Activated CD8-positive, alpha-beta T cell treated with anti-CD3 and anti-CD28 coated beads, Interleukin-2, amount 10 ng/mL, durations not matched to agents 7 days and 5 days (primary cell): ENCODE results near the gene YAP1. TPM values are rescaled to one million over a fixed set of nuclear protein-coding genes. Genes with fewer than 3 reads are reported as not detected.

Source experiments
- ATAC-seq: fragments of 150-1000 bp; cut with Tn5 transposase; one replicate; pipeline ENCODE4 v1.10.0; 2021; ENCODE audit warnings: moderate library complexity
- CTCF ChIA-PET: fragments of 350-600 bp; sonication (Branson Sonifier 250); formaldehyde crosslinking; loops from one replicate; lab custom pipeline; 2021; ENCODE audit warnings: antibody characterized with exemption; lab: Charles Lee
- POLR2A ChIA-PET: fragments of 350-600 bp; sonication (Branson Sonifier 250); formaldehyde crosslinking; loops from one replicate; lab custom pipeline; 2021; ENCODE audit warnings: antibody characterized with exemption; lab: Charles Lee
- DNase-seq: peaks from one replicate; pipeline ENCODE4 v3.0.0-alpha.2; 2020
- H3K27ac Mint-ChIP-seq: one replicate; pipeline ENCODE4 v1.8.0; 2021; ENCODE audit warnings: mild to moderate bottlenecking, mixed read lengths
- H3K27me3 Mint-ChIP-seq: one replicate; pipeline ENCODE4 v1.8.0; 2021; ENCODE audit warnings: low read depth, mixed read lengths
- H3K36me3 Mint-ChIP-seq: one replicate; pipeline ENCODE4 v1.8.0; 2021; ENCODE audit warnings: low read depth, mixed read lengths
- H3K4me1 Mint-ChIP-seq: one replicate; pipeline ENCODE4 v1.8.0; 2021; ENCODE audit warnings: low read depth, mixed read lengths
- H3K4me3 Mint-ChIP-seq: one replicate; pipeline ENCODE4 v1.8.0; 2021; ENCODE audit warnings: mild to moderate bottlenecking, mixed read lengths
- H3K9me3 Mint-ChIP-seq: one replicate; pipeline ENCODE4 v1.8.0; 2022; ENCODE audit warnings: mixed read lengths; ENCODE audit not compliant: insufficient read depth
- total RNA-seq, 2 experiments: library from RNA; stranded (reverse); gene quantifications; one replicate each; pipeline ENCODE4 v1.2.3, GENCODE V29; 2021

YAP1 gene
- total RNA-seq, 2 experiments from 2014 or later: not detected

- POLR2A ChIA-PET: no interaction called here
- Mint-ChIP-seq H3K36me3 (no peaks in the 10 kb centered on the region), H3K4me3 (no peak overlapping the region), H3K9me3 (no peaks in the 10 kb centered on the region), H3K27me3 (no peaks in the 10 kb centered on the region), H3K4me1 (no peaks in the 10 kb centered on the region), H3K27ac (no peak overlapping the region)
- no peak for DNase-seq
- ATAC-seq: no peak
- CTCF ChIA-PET: no interaction called here
These were observed 10.5 kb upstream of the YAP1 start for GRCh38 chr11:102099755-102100154.

DNA sequence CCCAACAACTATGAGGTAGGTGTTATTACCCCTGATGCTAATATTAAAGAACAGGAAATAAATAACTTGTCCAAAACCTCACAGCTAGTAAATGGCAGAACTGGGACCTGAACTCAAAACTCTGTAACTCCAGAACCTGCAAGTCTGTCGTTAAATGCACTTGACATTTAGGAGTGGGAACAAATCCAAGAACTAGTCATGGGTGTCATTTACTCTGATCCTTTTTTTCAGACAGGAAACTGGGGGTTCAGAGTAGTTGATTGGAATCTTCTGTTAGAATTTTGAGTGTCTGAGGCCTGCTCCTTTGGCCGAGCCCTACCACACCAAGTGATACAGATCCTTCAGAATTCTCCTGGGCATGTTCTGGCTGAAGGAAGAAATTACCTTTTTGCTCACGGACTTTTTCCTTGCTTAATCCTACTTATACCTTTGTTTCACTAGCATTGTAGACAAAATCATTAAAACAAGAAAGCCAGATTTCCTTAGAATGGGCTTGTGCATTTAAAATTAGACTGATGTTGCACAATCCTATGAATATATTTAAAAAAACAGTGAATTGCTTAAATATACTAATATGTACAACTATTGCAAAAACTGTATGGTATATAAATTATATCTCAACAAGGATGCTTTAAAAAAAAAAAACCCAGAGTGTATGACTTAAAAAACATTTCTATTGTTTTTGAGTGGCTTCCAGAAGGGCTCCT lies 1.4 kb upstream of the YAP1 start:
- no peak for DNase-seq
- H3K27ac Mint-ChIP-seq: no peak overlapping the region
- ChIA-PET POLR2A (no interaction called here), CTCF (no interaction called here)
- peak overlapping the region; percentile 88 for H3K4me3 Mint-ChIP-seq
- peaks cover 16% of the 10 kb centered on the region for H3K4me1 Mint-ChIP-seq
- H3K27me3 Mint-ChIP-seq: peaks cover 41% of the 10 kb centered on the region
- H3K9me3 Mint-ChIP-seq: no peaks in the 10 kb centered on the region
- no peaks in the 10 kb centered on the region for H3K36me3 Mint-ChIP-seq
- no peak for ATAC-seq

DNA sequence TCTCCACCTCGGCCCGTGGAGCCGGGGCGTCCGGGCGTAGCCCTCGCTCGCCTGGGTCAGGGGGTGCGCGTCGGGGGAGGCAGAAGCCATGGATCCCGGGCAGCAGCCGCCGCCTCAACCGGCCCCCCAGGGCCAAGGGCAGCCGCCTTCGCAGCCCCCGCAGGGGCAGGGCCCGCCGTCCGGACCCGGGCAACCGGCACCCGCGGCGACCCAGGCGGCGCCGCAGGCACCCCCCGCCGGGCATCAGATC lies 439 bp downstream of the YAP1 start:
- ChIA-PET POLR2A (no interaction called here), CTCF (no interaction called here)
- ATAC-seq (no peak), DNase-seq (no peak)
- H3K9me3 Mint-ChIP-seq: no peaks in the 10 kb centered on the region
- H3K36me3 Mint-ChIP-seq: no peaks in the 10 kb centered on the region
- H3K27ac Mint-ChIP-seq: no peak overlapping the region
- H3K27me3 Mint-ChIP-seq: peaks cover 48% of the 10 kb centered on the region
- H3K4me3 Mint-ChIP-seq: no peak overlapping the region
- peaks cover 16% of the 10 kb centered on the region for H3K4me1 Mint-ChIP-seq

- no peaks in the 10 kb centered on the region for H3K9me3 Mint-ChIP-seq
- ChIA-PET POLR2A (no interaction called here), CTCF (no interaction called here)
- peak overlapping the region; percentile 60 for H3K4me3 Mint-ChIP-seq
- no peaks in the 10 kb centered on the region for H3K36me3 Mint-ChIP-seq
- DNase-seq (no peak), ATAC-seq (no peak)
- H3K27me3 Mint-ChIP-seq: peaks cover 49% of the 10 kb centered on the region
- no peak overlapping the region for H3K27ac Mint-ChIP-seq
- peaks cover 16% of the 10 kb centered on the region for H3K4me1 Mint-ChIP-seq
These were observed 952 bp downstream of the YAP1 start for GRCh38 chr11:102111011-102111786.

GRCh38 chr11:102111787-102112508 lies 1.7 kb downstream of the YAP1 start:
- ChIA-PET CTCF (no interaction called here), POLR2A (no interaction called here)
- Mint-ChIP-seq H3K9me3 (no peaks in the 10 kb centered on the region), H3K27ac (no peak overlapping the region), H3K4me3 (peak overlapping the region; percentile 60), H3K27me3 (peaks cover 56% of the 10 kb centered on the region), H3K4me1 (peaks cover 16% of the 10 kb centered on the region), H3K36me3 (no peaks in the 10 kb centered on the region)
- ATAC-seq (no peak), DNase-seq (peak; percentile 22)

DNA sequence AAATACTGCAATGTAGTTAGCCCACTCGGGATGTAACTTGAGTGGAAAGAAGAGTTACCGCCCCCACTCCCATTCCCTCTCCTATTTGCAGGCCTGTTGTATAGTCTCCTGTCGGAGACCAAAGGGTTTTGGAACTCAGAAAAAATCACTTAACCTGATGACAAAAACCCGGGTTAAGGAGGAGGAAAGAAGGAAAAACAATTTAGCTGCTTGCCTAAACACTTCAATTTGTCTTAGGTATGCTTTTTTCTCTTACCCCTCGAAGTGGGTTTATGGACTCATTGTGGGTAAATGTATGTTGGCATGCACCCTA lies 2.2 kb downstream of the YAP1 start:
- no peaks in the 10 kb centered on the region for H3K36me3 Mint-ChIP-seq
- POLR2A ChIA-PET: no interaction called here
- no peak overlapping the region for H3K4me3 Mint-ChIP-seq

GRCh38 chr11:102114032-102114431 lies 3.8 kb downstream of the YAP1 start:
- Mint-ChIP-seq H3K27ac (no peak overlapping the region), H3K9me3 (no peaks in the 10 kb centered on the region), H3K4me3 (no peak overlapping the region), H3K36me3 (no peaks in the 10 kb centered on the region), H3K27me3 (peaks cover 52% of the 10 kb centered on the region), H3K4me1 (peaks cover 14% of the 10 kb centered on the region)
- CTCF ChIA-PET: no interaction called here
- POLR2A ChIA-PET: no interaction called here
- ATAC-seq (no peak), DNase-seq (no peak)

More for the DNA sequence above, 2.2 kb downstream of the YAP1 start:
- CTCF ChIA-PET: no interaction called here
- peaks cover 54% of the 10 kb centered on the region for H3K27me3 Mint-ChIP-seq
- DNase-seq (no peak), ATAC-seq (no peak)
- peaks cover 16% of the 10 kb centered on the region for H3K4me1 Mint-ChIP-seq
- H3K9me3 Mint-ChIP-seq: no peaks in the 10 kb centered on the region
- peak overlapping the region; percentile 15 for H3K27ac Mint-ChIP-seq

DNA sequence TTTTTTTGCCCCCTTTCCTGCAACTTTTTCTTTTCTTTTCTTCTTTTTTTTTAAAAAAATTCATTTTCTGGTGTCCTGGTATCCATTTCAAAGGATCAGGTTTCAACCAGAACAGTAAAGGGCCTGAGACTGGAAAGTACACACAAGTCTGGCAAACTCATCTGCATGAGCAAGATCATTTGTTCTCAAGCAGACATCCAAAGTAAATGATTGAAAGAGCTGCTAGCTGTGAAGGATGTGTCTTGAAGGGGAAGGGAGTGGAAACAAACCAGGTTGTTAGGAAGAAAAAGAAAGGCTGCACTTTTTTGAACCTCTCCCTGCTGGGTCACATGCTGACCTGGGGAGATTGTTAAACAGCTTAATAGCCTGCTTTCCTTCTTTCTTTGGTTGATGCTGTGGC lies 5.3 kb downstream of the YAP1 start:
- DNase-seq (no peak), ATAC-seq (no peak)
- Mint-ChIP-seq H3K4me3 (no peak overlapping the region), H3K9me3 (no peaks in the 10 kb centered on the region), H3K27me3 (peaks cover 47% of the 10 kb centered on the region), H3K36me3 (no peaks in the 10 kb centered on the region), H3K4me1 (peaks cover 7% of the 10 kb centered on the region), H3K27ac (no peak overlapping the region)
- POLR2A ChIA-PET: no interaction called here
- CTCF ChIA-PET: interaction anchor here (1.1 kb wide), 1 partner anchor 109 kb away, joined by 4 read pairs; no protein-coding TSS in a partner anchor

DNA sequence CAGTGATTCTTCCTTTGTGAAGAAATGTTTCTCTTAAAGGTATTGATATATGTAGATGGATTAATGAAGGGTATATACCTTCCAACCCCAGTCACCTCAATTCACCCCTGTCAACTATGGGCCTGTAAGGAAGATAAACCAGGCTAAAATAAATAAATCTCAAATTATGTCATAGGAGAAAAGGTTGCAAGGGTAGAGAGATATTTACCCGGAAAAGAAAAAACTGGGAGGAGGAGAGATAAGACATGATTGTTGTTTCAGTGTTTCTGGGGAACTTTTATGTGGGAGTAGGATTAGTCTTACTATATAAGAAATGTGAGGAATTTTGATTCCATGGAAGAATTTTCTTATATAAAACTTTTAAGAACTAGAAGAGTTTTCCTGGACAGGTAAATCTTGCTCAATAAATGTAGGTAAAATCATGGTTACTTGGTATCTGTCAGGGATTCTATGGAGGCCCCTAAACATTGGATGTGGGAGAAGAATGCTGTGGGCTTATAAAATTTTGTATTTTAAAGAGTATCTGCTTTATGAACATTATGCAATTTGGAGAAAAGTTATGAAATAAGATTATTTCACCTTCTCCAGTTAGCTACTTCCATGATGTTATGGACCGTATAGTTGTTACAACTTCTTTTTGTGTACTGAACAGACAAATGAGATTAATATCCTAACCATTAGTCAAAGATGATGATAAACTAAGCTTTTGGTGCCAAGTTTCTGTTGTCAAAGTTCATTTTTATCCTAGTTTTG lies 6.4 kb downstream of the YAP1 start:
- ATAC-seq (no peak), DNase-seq (no peak)
- peaks cover 5% of the 10 kb centered on the region for H3K4me1 Mint-ChIP-seq
- CTCF ChIA-PET: no interaction called here
- no peak overlapping the region for H3K27ac Mint-ChIP-seq
- POLR2A ChIA-PET: no interaction called here
- H3K27me3 Mint-ChIP-seq: peaks cover 46% of the 10 kb centered on the region
- H3K36me3 Mint-ChIP-seq: no peaks in the 10 kb centered on the region
- H3K4me3 Mint-ChIP-seq: no peak overlapping the region
- H3K9me3 Mint-ChIP-seq: no peaks in the 10 kb centered on the region

- CTCF ChIA-PET: no interaction called here
- no peaks in the 10 kb centered on the region for H3K9me3 Mint-ChIP-seq
- peaks cover 37% of the 10 kb centered on the region for H3K27me3 Mint-ChIP-seq
- no peak overlapping the region for H3K27ac Mint-ChIP-seq
- H3K4me3 Mint-ChIP-seq: no peak overlapping the region
- no peaks in the 10 kb centered on the region for H3K4me1 Mint-ChIP-seq
- no peaks in the 10 kb centered on the region for H3K36me3 Mint-ChIP-seq
- DNase-seq (no peak), ATAC-seq (no peak)
- POLR2A ChIA-PET: no interaction called here
These were observed 7.3 kb downstream of the YAP1 start for GRCh38 chr11:102117472-102118113.

GRCh38 chr11:102118937-102119336 lies 8.7 kb downstream of the YAP1 start:
- Mint-ChIP-seq H3K27ac (no peak overlapping the region), H3K36me3 (no peaks in the 10 kb centered on the region), H3K27me3 (peaks cover 31% of the 10 kb centered on the region), H3K4me1 (no peaks in the 10 kb centered on the region), H3K9me3 (no peaks in the 10 kb centered on the region), H3K4me3 (no peak overlapping the region)
- POLR2A ChIA-PET: no interaction called here
- CTCF ChIA-PET: no interaction called here
- DNase-seq (no peak), ATAC-seq (no peak)
